Loucy (cell line): Measurements from ENCODE around the gene GABPA.

Source experiments
- EZH2phosphoT487 ChIP-seq: fragments of 200-600 bp; IDR thresholded peaks from 2 replicates; pipeline ENCODE4 v1.6.1; 2018; ENCODE audit warnings: antibody characterized with exemption, mild to moderate bottlenecking, moderate library complexity, borderline replicate concordance
- TF ChIP-seq, protein P1 (sequence below): fragments of 200-600 bp; sonication (generic); conservative IDR thresholded peaks from 2 replicates; pipeline ENCODE4 v1.5.1; 2014; ENCODE audit warnings: mild to moderate bottlenecking, antibody characterized with exemption, low read length

DNA sequence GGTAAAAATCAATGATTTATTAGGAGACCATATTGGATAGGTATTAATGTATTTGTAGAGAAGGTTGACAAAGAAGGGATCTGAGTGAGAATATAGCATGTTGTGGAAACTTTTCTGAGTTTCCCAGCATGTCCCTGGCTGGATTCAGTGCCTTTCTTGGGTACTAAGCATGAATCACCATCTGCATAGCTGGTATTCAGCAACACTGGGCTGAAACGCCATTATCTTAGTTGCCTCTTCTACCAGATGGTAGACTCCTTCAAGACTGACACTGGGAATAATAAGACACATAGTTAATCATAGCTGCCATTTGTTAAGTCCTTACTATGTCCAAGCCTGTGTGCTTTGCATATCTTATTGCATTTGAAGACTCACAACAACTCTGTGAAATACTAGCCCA is 45.5 kb upstream of the GABPA start:
- TF ChIP-seq, protein P1, sequence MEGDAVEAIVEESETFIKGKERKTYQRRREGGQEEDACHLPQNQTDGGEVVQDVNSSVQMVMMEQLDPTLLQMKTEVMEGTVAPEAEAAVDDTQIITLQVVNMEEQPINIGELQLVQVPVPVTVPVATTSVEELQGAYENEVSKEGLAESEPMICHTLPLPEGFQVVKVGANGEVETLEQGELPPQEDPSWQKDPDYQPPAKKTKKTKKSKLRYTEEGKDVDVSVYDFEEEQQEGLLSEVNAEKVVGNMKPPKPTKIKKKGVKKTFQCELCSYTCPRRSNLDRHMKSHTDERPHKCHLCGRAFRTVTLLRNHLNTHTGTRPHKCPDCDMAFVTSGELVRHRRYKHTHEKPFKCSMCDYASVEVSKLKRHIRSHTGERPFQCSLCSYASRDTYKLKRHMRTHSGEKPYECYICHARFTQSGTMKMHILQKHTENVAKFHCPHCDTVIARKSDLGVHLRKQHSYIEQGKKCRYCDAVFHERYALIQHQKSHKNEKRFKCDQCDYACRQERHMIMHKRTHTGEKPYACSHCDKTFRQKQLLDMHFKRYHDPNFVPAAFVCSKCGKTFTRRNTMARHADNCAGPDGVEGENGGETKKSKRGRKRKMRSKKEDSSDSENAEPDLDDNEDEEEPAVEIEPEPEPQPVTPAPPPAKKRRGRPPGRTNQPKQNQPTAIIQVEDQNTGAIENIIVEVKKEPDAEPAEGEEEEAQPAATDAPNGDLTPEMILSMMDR, result no peak
- no peak for TF ChIP-seq EZH2phosphoT487
